ENCODE data around the gene SOX9.

The SOX9 gene
- 0 reads per million in 3 donors for total RNA-seq

DNA sequence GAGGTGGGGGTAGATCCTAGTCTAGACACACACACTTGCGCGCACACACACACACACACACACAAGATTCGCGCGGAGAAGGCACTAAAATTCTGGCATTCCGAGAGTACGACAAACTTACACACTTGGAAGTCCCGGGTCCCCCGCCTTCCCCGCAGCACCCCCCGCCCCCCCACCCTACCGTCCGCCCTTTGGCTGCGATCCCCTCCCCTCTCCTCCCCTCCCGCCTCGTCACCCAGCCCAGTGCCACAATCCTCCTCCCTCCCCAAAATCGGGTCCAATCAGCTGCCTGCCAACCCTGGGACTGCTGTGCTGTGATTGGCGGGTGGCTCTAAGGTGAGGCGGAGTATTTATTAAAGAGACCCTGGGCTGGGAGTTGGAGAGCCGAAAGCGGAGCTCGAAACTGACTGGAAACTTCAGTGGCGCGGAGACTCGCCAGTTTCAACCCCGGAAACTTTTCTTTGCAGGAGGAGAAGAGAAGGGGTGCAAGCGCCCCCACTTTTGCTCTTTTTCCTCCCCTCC lies at the start of gene SOX9:
SOX9 (plus strand) TSS at position 379 of the 522 bp plus-strand sequence. CDS start 372 bp downstream, outside the sequence.
- Histone ChIP-seq H3K4me3 (ENCODE audit: insufficient read depth, low read depth, low read length, poor library complexity, severe bottlenecking) (no peak within 1 kb of the TSS), H3K9me3 (ENCODE audit: control insufficient read depth, low read length) (no peaks in the 10 kb centered on the region)

DNA sequence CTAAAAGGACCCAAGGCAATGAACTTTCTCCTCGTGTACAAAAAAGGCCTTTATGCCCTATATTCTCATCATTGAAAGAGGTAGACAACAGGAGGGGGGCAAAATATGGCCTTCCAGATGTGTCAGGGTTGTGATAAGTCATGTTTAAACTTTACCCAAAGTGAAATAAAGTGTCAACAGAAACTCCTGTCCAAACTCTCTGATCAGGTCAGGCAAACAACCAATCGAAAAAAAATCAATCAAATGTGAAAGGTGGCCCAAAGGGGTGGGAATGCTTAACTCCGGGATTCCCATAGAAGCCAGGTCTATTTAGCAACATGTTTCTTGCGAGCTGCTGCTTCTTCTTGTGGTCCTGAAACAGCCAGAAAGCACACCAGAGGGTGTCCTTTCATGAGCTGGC lies 49.5 kb upstream of the SOX9 start:
- H3K4me1 ChIP-seq (ENCODE audit: control insufficient read depth, insufficient read depth, low read length, poor library complexity, severe bottlenecking): no peaks in the 10 kb centered on the region
- H3K4me3 ChIP-seq (ENCODE audit: insufficient read depth, low read depth, low read length, poor library complexity, severe bottlenecking): no peak overlapping the region
- DNase-seq: no peak
- H3K36me3 ChIP-seq (ENCODE audit: control insufficient read depth, insufficient read depth, low read length): no peaks in the 10 kb centered on the region
- H3K27ac ChIP-seq (ENCODE audit: insufficient read depth, low read length, poor library complexity, severe bottlenecking): no peak overlapping the region
- no peaks in the 10 kb centered on the region for H3K9me3 ChIP-seq (ENCODE audit: control insufficient read depth, low read length)
- no peaks in the 10 kb centered on the region for H3K27me3 ChIP-seq (replicated peaks; ENCODE audit: control insufficient read depth, insufficient read depth, low read length, poor library complexity, severe bottlenecking)

More for the DNA sequence above, at the start of gene SOX9:
- peaks cover 31% of the 10 kb centered on the region for H3K27me3 ChIP-seq (replicated peaks; ENCODE audit: control insufficient read depth, insufficient read depth, low read length, poor library complexity, severe bottlenecking)
- H3K36me3 ChIP-seq (ENCODE audit: control insufficient read depth, insufficient read depth, low read length): no peaks in the 10 kb centered on the region
- peaks cover 4% of the 10 kb centered on the region for H3K4me1 ChIP-seq (ENCODE audit: control insufficient read depth, insufficient read depth, low read length, poor library complexity, severe bottlenecking)
- no peak within 1 kb of the TSS for H3K27ac ChIP-seq (ENCODE audit: insufficient read depth, low read length, poor library complexity, severe bottlenecking)
- DNase-seq: no peak

DNA sequence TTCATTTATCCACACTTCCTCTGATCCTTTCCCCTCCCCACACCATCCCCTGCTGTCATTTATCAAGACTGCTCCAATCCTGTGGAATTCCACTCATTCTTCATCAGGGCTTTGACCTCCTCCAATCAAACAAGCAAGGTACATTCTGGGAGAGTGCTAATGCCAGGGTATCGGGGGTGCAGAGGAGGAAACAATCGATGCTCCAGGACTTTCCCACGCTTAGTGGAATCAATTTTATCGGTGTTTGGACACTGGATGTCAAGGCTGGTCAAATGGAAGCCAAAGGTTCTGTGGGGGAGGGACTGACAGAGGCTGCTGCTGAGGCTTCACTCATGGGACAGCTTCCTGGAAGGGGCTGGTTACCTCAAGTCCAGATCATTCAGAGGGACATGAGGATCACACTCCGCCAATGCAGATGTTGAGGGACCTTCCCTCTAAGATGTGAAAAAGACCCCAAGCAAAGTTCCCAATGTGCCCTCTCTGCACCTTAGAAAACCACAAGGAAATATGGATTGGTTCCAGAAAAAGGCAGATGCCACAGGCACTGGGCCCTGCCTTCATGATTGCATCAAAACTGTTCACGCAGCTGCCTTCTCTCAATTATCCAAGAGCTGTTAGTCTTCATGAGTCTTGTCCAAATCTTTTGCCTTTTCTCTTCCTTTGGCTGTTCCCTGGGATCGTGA lies 44.7 kb upstream of the SOX9 start:
- H3K27ac ChIP-seq (ENCODE audit: insufficient read depth, low read length, poor library complexity, severe bottlenecking): no peak overlapping the region
- no peaks in the 10 kb centered on the region for H3K4me1 ChIP-seq (ENCODE audit: control insufficient read depth, insufficient read depth, low read length, poor library complexity, severe bottlenecking)
- DNase-seq: no peak
- H3K27me3 ChIP-seq (replicated peaks; ENCODE audit: control insufficient read depth, insufficient read depth, low read length, poor library complexity, severe bottlenecking): no peaks in the 10 kb centered on the region
- no peak overlapping the region for H3K4me3 ChIP-seq (ENCODE audit: insufficient read depth, low read depth, low read length, poor library complexity, severe bottlenecking)
- no peaks in the 10 kb centered on the region for H3K36me3 ChIP-seq (ENCODE audit: control insufficient read depth, insufficient read depth, low read length)
- H3K9me3 ChIP-seq (ENCODE audit: control insufficient read depth, low read length): no peaks in the 10 kb centered on the region

DNA sequence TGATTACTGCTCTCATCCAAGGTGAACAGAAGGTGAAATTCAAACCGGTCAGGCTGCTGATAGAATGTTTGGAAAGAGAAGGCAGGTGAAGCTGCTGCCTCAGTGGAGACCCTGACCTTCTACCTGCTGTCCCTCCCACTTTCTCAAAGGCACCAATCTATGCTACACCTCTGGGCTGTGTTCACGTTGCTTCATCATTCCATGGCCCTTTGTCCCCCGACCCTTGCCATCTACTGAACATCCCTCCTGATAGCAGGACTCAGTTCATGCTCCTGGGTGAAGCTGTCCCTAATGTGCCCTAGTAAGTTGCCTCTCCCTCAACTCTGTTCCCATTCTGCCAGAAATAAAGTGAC lies 44.2 kb upstream of the SOX9 start:
- no peaks in the 10 kb centered on the region for H3K36me3 ChIP-seq (ENCODE audit: control insufficient read depth, insufficient read depth, low read length)
- no peaks in the 10 kb centered on the region for H3K4me1 ChIP-seq (ENCODE audit: control insufficient read depth, insufficient read depth, low read length, poor library complexity, severe bottlenecking)
- H3K4me3 ChIP-seq (ENCODE audit: insufficient read depth, low read depth, low read length, poor library complexity, severe bottlenecking): no peak overlapping the region
- H3K27ac ChIP-seq (ENCODE audit: insufficient read depth, low read length, poor library complexity, severe bottlenecking): no peak overlapping the region
- H3K27me3 ChIP-seq (replicated peaks; ENCODE audit: control insufficient read depth, insufficient read depth, low read length, poor library complexity, severe bottlenecking): no peaks in the 10 kb centered on the region
- H3K9me3 ChIP-seq (ENCODE audit: control insufficient read depth, low read length): no peaks in the 10 kb centered on the region
- DNase-seq: no peak

DNA sequence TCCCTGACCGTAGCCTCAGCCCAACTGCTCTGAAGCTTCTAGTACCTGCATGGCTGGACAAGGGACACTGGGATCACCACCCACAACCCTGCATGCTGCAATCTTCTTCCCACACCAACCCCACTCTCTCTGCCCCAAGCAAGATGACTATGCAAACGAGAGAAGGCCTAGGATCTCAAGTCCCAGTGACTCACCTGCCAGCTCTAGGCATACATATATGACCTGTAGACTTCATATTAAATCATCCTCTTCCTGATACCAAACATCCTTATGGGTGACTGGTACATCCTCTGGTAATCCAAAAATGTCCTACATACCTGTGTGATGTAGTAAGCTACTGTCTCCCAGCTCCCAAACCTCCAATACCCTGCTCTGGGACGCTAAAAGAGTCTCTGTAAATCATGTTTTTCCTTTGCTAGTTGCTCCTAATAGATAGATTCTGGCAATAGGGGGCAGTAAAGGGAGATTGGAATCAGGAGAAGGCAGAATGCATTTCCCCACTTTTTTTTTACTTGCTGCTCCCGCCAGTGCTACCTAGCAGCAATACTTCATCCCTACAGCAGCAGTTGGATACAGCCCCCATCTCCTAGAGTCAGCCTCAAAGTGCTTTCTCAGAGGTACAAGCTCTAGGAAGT lies 43.4 kb upstream of the SOX9 start:
- Histone ChIP-seq H3K27ac (ENCODE audit: insufficient read depth, low read length, poor library complexity, severe bottlenecking) (no peak overlapping the region), H3K27me3 (replicated peaks; ENCODE audit: control insufficient read depth, insufficient read depth, low read length, poor library complexity, severe bottlenecking) (no peaks in the 10 kb centered on the region), H3K9me3 (ENCODE audit: control insufficient read depth, low read length) (no peaks in the 10 kb centered on the region), H3K36me3 (ENCODE audit: control insufficient read depth, insufficient read depth, low read length) (no peaks in the 10 kb centered on the region), H3K4me1 (ENCODE audit: control insufficient read depth, insufficient read depth, low read length, poor library complexity, severe bottlenecking) (no peaks in the 10 kb centered on the region), H3K4me3 (ENCODE audit: insufficient read depth, low read depth, low read length, poor library complexity, severe bottlenecking) (no peak overlapping the region)
- no peak for DNase-seq

DNA sequence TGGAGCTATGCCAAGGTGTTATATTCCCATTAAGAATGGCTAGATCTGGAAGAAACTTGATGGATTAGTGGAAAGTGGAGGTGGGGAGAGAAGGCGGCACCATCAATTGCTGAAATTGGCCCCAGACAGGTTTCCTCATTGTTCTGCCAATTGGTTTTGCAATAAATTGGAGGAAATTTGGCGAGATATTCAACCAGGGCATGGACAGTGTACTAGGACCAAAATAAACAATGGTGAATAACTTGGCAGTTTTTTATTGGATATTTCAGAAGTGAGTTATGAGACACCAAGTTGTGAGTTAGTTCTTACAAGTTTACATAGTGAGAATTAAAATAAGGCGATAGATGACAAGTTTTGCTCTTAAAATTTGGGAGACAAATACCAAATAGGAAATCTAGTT lies 41.1 kb upstream of the SOX9 start:
- Histone ChIP-seq H3K4me1 (ENCODE audit: control insufficient read depth, insufficient read depth, low read length, poor library complexity, severe bottlenecking) (no peaks in the 10 kb centered on the region), H3K9me3 (ENCODE audit: control insufficient read depth, low read length) (no peaks in the 10 kb centered on the region), H3K36me3 (ENCODE audit: control insufficient read depth, insufficient read depth, low read length) (no peaks in the 10 kb centered on the region), H3K4me3 (ENCODE audit: insufficient read depth, low read depth, low read length, poor library complexity, severe bottlenecking) (no peak overlapping the region), H3K27me3 (replicated peaks; ENCODE audit: control insufficient read depth, insufficient read depth, low read length, poor library complexity, severe bottlenecking) (no peaks in the 10 kb centered on the region), H3K27ac (ENCODE audit: insufficient read depth, low read length, poor library complexity, severe bottlenecking) (no peak overlapping the region)
- no peak for DNase-seq

DNA sequence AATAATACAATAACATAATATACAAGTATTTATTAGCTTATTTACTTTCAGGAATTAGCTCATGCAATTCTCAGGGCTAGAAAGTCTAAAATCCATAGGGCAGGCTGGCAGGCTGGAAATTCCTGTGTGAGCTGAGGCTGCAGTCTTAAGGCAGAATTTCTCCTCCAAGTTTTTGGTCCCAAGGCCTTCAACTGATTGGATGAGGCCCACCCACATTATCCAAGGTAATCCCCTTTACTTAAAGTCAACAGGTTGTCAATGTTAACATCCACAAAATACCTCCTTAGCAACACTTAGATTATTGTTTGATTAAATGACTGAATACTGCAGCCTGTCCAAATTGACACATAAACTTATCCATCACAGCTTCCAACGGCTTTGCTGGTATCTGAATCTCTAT lies 32.9 kb upstream of the SOX9 start:
- Histone ChIP-seq H3K27me3 (replicated peaks; ENCODE audit: control insufficient read depth, insufficient read depth, low read length, poor library complexity, severe bottlenecking) (no peaks in the 10 kb centered on the region), H3K9me3 (ENCODE audit: control insufficient read depth, low read length) (no peaks in the 10 kb centered on the region), H3K36me3 (ENCODE audit: control insufficient read depth, insufficient read depth, low read length) (no peaks in the 10 kb centered on the region), H3K4me3 (ENCODE audit: insufficient read depth, low read depth, low read length, poor library complexity, severe bottlenecking) (no peak overlapping the region), H3K4me1 (ENCODE audit: control insufficient read depth, insufficient read depth, low read length, poor library complexity, severe bottlenecking) (no peaks in the 10 kb centered on the region), H3K27ac (ENCODE audit: insufficient read depth, low read length, poor library complexity, severe bottlenecking) (no peak overlapping the region)
- no peak for DNase-seq

DNA sequence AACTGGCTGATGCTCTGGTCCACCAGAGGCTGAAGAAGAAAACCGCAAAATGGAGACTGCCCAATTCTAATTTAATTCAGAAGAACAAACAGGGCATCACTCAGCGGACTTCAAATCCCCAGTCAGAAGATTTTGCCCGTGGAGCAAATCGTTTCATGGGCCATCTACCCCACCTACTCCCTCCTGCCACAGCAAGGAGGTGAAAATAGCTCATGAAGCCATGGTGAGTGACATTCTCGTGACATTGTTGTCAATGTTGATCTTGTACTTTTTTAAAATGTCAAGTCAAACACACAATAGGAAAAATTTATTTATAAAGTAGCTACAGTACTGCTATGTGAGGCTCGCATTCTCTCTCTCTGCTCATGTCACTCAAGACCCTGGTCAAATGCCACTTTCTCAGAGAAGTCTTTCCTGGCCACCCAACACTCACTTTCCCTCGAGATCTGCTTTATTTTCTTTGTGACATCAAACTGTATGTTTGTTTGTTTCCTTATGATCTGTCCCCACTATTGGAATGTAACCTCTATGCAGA lies 31.3 kb upstream of the SOX9 start:
- no peaks in the 10 kb centered on the region for H3K36me3 ChIP-seq (ENCODE audit: control insufficient read depth, insufficient read depth, low read length)
- no peak overlapping the region for H3K27ac ChIP-seq (ENCODE audit: insufficient read depth, low read length, poor library complexity, severe bottlenecking)
- no peaks in the 10 kb centered on the region for H3K27me3 ChIP-seq (replicated peaks; ENCODE audit: control insufficient read depth, insufficient read depth, low read length, poor library complexity, severe bottlenecking)
- H3K4me1 ChIP-seq (ENCODE audit: control insufficient read depth, insufficient read depth, low read length, poor library complexity, severe bottlenecking): no peaks in the 10 kb centered on the region
- no peaks in the 10 kb centered on the region for H3K9me3 ChIP-seq (ENCODE audit: control insufficient read depth, low read length)
- no peak for DNase-seq
- no peak overlapping the region for H3K4me3 ChIP-seq (ENCODE audit: insufficient read depth, low read depth, low read length, poor library complexity, severe bottlenecking)

DNA sequence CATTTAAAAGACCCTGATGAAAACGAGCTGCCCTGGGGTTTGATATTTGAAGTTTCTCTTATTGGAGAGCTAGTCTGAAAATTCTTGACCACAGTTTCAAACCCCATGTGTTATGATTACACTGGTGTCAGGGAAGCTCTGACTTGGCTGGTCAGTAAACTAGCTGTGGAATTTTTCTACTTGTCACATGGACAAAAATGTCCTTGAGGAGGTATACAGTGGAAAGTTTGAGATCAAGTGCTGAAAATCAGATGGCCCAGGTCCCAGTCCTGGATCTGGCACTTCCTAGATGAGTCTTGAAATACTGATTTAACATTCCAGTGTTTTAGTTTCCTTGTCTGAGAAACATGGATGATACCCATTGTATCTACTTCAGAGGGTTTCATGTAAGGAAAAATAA lies 30.7 kb upstream of the SOX9 start:
- H3K27ac ChIP-seq (ENCODE audit: insufficient read depth, low read length, poor library complexity, severe bottlenecking): no peak overlapping the region
- no peak overlapping the region for H3K4me3 ChIP-seq (ENCODE audit: insufficient read depth, low read depth, low read length, poor library complexity, severe bottlenecking)
- no peaks in the 10 kb centered on the region for H3K27me3 ChIP-seq (replicated peaks; ENCODE audit: control insufficient read depth, insufficient read depth, low read length, poor library complexity, severe bottlenecking)
- H3K4me1 ChIP-seq (ENCODE audit: control insufficient read depth, insufficient read depth, low read length, poor library complexity, severe bottlenecking): no peaks in the 10 kb centered on the region
- no peak for DNase-seq
- H3K9me3 ChIP-seq (ENCODE audit: control insufficient read depth, low read length): no peaks in the 10 kb centered on the region
- H3K36me3 ChIP-seq (ENCODE audit: control insufficient read depth, insufficient read depth, low read length): no peaks in the 10 kb centered on the region

DNA sequence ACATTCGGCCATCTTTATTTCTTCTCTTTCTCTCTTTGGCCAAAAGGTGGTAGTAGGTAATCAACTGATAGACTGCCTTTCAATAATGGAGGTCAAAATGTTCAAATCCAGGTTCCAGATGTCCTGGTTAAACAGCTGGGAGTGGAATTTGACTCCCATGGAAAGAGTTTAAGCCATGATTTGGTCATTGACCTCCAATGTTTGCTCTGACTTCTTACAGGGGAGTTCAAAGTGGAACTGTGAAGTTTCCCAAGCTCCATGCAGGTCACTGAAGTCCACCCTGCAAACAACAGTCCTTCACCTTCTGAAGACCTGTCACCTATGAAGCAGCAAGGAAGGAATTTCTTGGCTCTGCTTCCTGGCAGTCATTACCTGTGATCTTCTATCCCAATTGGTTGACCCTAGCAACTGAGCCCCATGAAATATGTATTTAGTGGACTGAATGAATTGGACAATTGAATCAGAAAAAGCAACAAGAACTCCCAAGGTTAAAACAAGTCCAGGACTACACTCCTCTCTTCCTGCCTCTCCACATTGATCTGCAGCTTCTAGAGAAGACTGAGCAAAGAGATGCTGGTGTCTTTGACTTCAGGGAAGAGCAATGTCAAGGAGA lies 28.0 kb upstream of the SOX9 start:
- Histone ChIP-seq H3K36me3 (ENCODE audit: control insufficient read depth, insufficient read depth, low read length) (no peaks in the 10 kb centered on the region), H3K27ac (ENCODE audit: insufficient read depth, low read length, poor library complexity, severe bottlenecking) (no peak overlapping the region), H3K4me3 (ENCODE audit: insufficient read depth, low read depth, low read length, poor library complexity, severe bottlenecking) (no peak overlapping the region), H3K27me3 (replicated peaks; ENCODE audit: control insufficient read depth, insufficient read depth, low read length, poor library complexity, severe bottlenecking) (no peaks in the 10 kb centered on the region), H3K4me1 (ENCODE audit: control insufficient read depth, insufficient read depth, low read length, poor library complexity, severe bottlenecking) (no peaks in the 10 kb centered on the region), H3K9me3 (ENCODE audit: control insufficient read depth, low read length) (no peaks in the 10 kb centered on the region)
- DNase-seq: no peak

Measured in effector memory CD4-positive, alpha-beta T cell (primary cell).